ENCODE results near the gene LIMA1. TPM values are rescaled to one million over a fixed set of nuclear protein-coding genes. Genes with fewer than 3 reads are reported as not detected.

Gene LIMA1
- total RNA-seq, 6 donors from 2014 or later, result 55.2 to 126 (median 68.8) TPM

DNA sequence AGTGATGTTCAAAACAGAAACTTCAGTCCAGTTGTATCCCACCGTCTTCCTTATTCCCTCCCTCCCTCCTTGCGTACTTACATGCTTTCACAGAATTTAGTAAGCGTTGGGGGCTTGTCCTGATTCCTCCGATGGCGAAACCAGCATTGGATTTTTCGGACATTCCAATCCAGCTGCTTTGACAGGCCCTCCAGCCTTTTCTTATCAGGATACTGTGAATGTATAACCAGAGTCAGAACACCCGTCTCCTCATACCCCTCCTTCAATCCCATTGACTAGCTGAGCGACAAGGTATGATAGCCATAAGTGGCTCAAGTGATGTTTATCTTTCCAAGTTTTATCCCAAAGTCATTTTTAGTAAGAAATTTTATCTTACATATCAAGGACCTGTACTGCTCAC, 140.3 kb downstream of the LIMA1 start:
- H3K27me3 ChIP-seq, result no peaks in the 10 kb centered on the region
- DNase-seq (no peak), ATAC-seq (ENCODE audit: low FRiP score in 2 of 2) (no peak)
- TF ChIP-seq POLR2A (IDR thresholded peaks at IDR 0.05) (no peak), EP300 (IDR thresholded peaks at IDR 0.05) (no peak), POLR2AphosphoS5 (IDR thresholded peaks at IDR 0.05) (no peak)
- TF ChIP-seq, protein P1, sequence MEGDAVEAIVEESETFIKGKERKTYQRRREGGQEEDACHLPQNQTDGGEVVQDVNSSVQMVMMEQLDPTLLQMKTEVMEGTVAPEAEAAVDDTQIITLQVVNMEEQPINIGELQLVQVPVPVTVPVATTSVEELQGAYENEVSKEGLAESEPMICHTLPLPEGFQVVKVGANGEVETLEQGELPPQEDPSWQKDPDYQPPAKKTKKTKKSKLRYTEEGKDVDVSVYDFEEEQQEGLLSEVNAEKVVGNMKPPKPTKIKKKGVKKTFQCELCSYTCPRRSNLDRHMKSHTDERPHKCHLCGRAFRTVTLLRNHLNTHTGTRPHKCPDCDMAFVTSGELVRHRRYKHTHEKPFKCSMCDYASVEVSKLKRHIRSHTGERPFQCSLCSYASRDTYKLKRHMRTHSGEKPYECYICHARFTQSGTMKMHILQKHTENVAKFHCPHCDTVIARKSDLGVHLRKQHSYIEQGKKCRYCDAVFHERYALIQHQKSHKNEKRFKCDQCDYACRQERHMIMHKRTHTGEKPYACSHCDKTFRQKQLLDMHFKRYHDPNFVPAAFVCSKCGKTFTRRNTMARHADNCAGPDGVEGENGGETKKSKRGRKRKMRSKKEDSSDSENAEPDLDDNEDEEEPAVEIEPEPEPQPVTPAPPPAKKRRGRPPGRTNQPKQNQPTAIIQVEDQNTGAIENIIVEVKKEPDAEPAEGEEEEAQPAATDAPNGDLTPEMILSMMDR (IDR thresholded peaks at IDR 0.05), result no peak
- H3K27ac ChIP-seq, result peak overlapping the region in 1 of 4 donors; percentile 25
- H3K9me3 ChIP-seq, result no peaks in the 10 kb centered on the region
- peaks cover 0 to 41% (median 7%) of the 10 kb centered on the region in 4 donors for H3K36me3 ChIP-seq
- H3K4me3 ChIP-seq, result no peak overlapping the region
- WGBS, 2 donors, result 60 to 71% methylated on average over 8 of the region's 8 CpGs
- H3K4me1 ChIP-seq, result peaks cover 0 to 9% (median 1%) of the 10 kb centered on the region in 4 donors

DNA sequence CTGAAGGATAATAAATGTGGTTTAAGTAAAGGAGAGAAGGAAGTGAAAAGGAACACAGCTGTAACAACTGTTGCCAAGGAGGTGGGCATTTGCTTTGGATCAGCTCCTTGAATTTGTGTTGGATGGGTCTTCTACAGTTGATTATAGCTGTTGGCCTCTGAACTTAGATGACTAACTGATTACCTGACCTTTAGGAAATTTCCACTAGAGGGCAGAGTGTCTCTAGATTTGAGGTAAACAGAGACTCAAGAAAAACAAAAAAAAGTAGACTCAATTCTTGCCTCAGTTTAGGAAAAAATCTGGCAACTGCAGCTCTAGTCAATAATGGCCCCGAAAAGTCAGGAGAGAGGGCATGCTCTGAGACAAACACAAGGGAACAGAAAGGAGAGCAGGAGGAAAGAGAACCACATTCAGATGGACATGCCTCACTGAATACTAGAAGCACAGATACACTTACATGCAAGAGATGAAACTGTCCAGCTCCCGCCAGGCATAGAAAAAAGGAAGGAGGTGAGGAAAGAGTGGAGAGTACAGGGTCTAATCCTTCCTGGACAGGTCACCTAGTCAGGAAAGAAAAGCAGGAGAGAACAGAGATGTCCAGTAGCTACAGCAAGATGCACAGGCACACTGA, 150.7 kb downstream of the LIMA1 start:
- TF ChIP-seq POLR2A (IDR thresholded peaks at IDR 0.05), result no peak
- TF ChIP-seq, protein P1 (IDR thresholded peaks at IDR 0.05), result peak in 2 of 6 experiments; percentile 46 to 64
- H3K9me3 ChIP-seq, result no peaks in the 10 kb centered on the region
- no peak for DNase-seq
- no peaks in the 10 kb centered on the region for H3K27me3 ChIP-seq
- no peak for ATAC-seq (ENCODE audit: low FRiP score in 2 of 2)
- 75 to 95% methylated on average over 2 of the region's 2 CpGs for WGBS, 2 donors
- H3K4me1 ChIP-seq, result peaks cover 0 to 3% (median 0%) of the 10 kb centered on the region in 4 donors
- H3K27ac ChIP-seq, result no peak overlapping the region
- H3K4me3 ChIP-seq, result no peak overlapping the region
- H3K36me3 ChIP-seq, result peaks cover 4 to 94% (median 53%) of the 10 kb centered on the region in 4 donors

- Histone ChIP-seq H3K4me3 (no peak overlapping the region), H3K36me3 (peaks cover 4 to 81% (median 45%) of the 10 kb centered on the region in 4 donors), H3K27ac (no peak overlapping the region), H3K4me1 (peaks cover 4 to 9% (median 7%) of the 10 kb centered on the region in 4 donors), H3K27me3 (no peaks in the 10 kb centered on the region), H3K9me3 (no peaks in the 10 kb centered on the region)
- DNase-seq (no peak), ATAC-seq (ENCODE audit: low FRiP score in 2 of 2) (no peak)
- TF ChIP-seq, protein P1 (IDR thresholded peaks at IDR 0.05), result no peak
- WGBS, 2 donors, result 64 to 82% methylated on average over 4 of the region's 4 CpGs
Measured at GRCh38 chr12:50129290-50129689, 154.0 kb downstream of the LIMA1 start.

GRCh38 chr12:50127546-50127945, 155.8 kb downstream of the LIMA1 start:
- peaks cover 4 to 9% (median 7%) of the 10 kb centered on the region in 4 donors for H3K4me1 ChIP-seq
- no peak for TF ChIP-seq EP300 (IDR thresholded peaks at IDR 0.05)
- TF ChIP-seq POLR2AphosphoS5 (IDR thresholded peaks at IDR 0.05), result no peak
- no peak for TF ChIP-seq POLR2A (IDR thresholded peaks at IDR 0.05)
- TF ChIP-seq, protein P1 (IDR thresholded peaks at IDR 0.05), result no peak
- WGBS, 2 donors, result 79 to 81% methylated on average over 2 of the region's 2 CpGs
- H3K27me3 ChIP-seq, result no peaks in the 10 kb centered on the region
- H3K36me3 ChIP-seq, result peaks cover 4 to 78% (median 39%) of the 10 kb centered on the region in 4 donors
- DNase-seq (no peak), ATAC-seq (ENCODE audit: low FRiP score in 2 of 2) (no peak)
- no peak overlapping the region for H3K4me3 ChIP-seq
- H3K9me3 ChIP-seq, result no peaks in the 10 kb centered on the region
- H3K27ac ChIP-seq, result no peak overlapping the region

Small RNA genes within 50 kb of the gene (small RNA-seq; reads per million reads assigned to genes)
- gene MIR1293 (0 reads per million in 4 donors), gene RNU6-1093P (0 reads per million in 4 donors)

Other genes with a start within 250 kb of the LIMA1 start
- gene ASIC1, start 225.9 kb downstream of the LIMA1 start, total RNA-seq, result 1 to 10 TPM in 2 of 6 donors, under 1 TPM in 2, not detected in 2; 0.15 to 2.7 (median 1.1) TPM
- gene SMARCD1, start 198.2 kb downstream of the LIMA1 start, total RNA-seq, result 10 to 100 TPM; 44.6 to 76.2 (median 51.0) TPM
- 10 to 100 TPM in 5 of 6 donors, 1 to 10 TPM in 1; 2.1 to 73.1 (median 60.2) TPM for gene GPD1, start 179.5 kb downstream of the LIMA1 start, total RNA-seq
- 10 to 100 TPM; 22.0 to 98.2 (median 71.8) TPM for gene COX14, start 171.3 kb downstream of the LIMA1 start, total RNA-seq
- 10 to 100 TPM; 21.0 to 40.4 (median 35.8) TPM for gene CERS5, start 116.2 kb downstream of the LIMA1 start, total RNA-seq
- gene FAM186A, start 113.1 kb upstream of the LIMA1 start, total RNA-seq, result not detected
- gene LARP4, start 117.4 kb upstream of the LIMA1 start, total RNA-seq, result 10 to 100 TPM; 29.1 to 75.2 (median 45.4) TPM
- 10 to 100 TPM; 26.1 to 54.5 (median 29.4) TPM for gene DIP2B, start 221.5 kb upstream of the LIMA1 start, total RNA-seq